Activated T-cell treated with anti-CD3 and anti-CD28 coated beads, Interleukin-2, amount 50 U/mL, for 24 hours (primary cell): ENCODE measurements around the gene CTU2.
"Not testable (repeated sequence)": the region's sequence is repeated elsewhere in the genome, so short reads cannot be mapped to it uniquely, and the experiment has no call there.

Experiments used
- DNase-seq: peaks from one replicate; pipeline ENCODE4 v3.0.0-alpha.2; 2020
- H3K27ac Mint-ChIP-seq: 2 replicates; pipeline ENCODE4 v1.8.0; 2020; ENCODE audit warnings: mild to moderate bottlenecking, mixed read lengths
- H3K27me3 Mint-ChIP-seq: 2 replicates; pipeline ENCODE4 v1.8.0; 2020; ENCODE audit warnings: mixed read lengths
- H3K36me3 Mint-ChIP-seq: 2 replicates; pipeline ENCODE4 v1.8.0; 2020; ENCODE audit warnings: low read depth, mixed read lengths
- H3K4me1 Mint-ChIP-seq: 2 replicates; pipeline ENCODE4 v1.8.0; 2020; ENCODE audit warnings: low read depth, mixed read lengths
- H3K4me3 Mint-ChIP-seq: 2 replicates; pipeline ENCODE4 v1.8.0; 2020; ENCODE audit warnings: mild to moderate bottlenecking, moderate library complexity, mixed read lengths
- H3K9me3 Mint-ChIP-seq: 2 replicates; pipeline ENCODE4 v1.8.0; 2020; ENCODE audit warnings: mixed read lengths

Gene CTU2

GRCh38 chr16:88706229-88706964, at the start of gene CTU2, which contains the start of gene RNF166:
CTU2 (plus strand) TSS chr16:88706503; CDS start chr16:88706531, 28 bp downstream.
RNF166 (minus strand) TSS chr16:88706408; CDS start chr16:88706325, 83 bp downstream.
- H3K4me3 Mint-ChIP-seq: peak within 1 kb of the TSS; percentile 94
- H3K27ac Mint-ChIP-seq: peak within 1 kb of the TSS; percentile 97
- H3K9me3 Mint-ChIP-seq: no peaks in the 10 kb centered on the region
- peaks cover 68% of the 10 kb centered on the region for H3K36me3 Mint-ChIP-seq
- DNase-seq: peak; percentile 96
- no peaks in the 10 kb centered on the region for H3K27me3 Mint-ChIP-seq
- H3K4me1 Mint-ChIP-seq: peaks cover 73% of the 10 kb centered on the region

- Mint-ChIP-seq H3K36me3 (peaks cover 45% of the 10 kb centered on the region), H3K4me1 (peaks cover 15% of the 10 kb centered on the region), H3K4me3 (no peak overlapping the region), H3K9me3 (no peaks in the 10 kb centered on the region), H3K27ac (no peak overlapping the region), H3K27me3 (no peaks in the 10 kb centered on the region)
- no peak for DNase-seq
Measured at GRCh38 chr16:88657371-88657770, 48.9 kb upstream of the CTU2 start.

- no peak overlapping the region for H3K27ac Mint-ChIP-seq
- H3K9me3 Mint-ChIP-seq: no peaks in the 10 kb centered on the region
- H3K4me3 Mint-ChIP-seq: no peak overlapping the region
Measured at GRCh38 chr16:88658714-88659113, 47.6 kb upstream of the CTU2 start.

GRCh38 chr16:88659160-88659559, 47.1 kb upstream of the CTU2 start:
- no peak overlapping the region for H3K27ac Mint-ChIP-seq
- H3K36me3 Mint-ChIP-seq: peaks cover 41% of the 10 kb centered on the region
- no peaks in the 10 kb centered on the region for H3K9me3 Mint-ChIP-seq
- no peaks in the 10 kb centered on the region for H3K27me3 Mint-ChIP-seq
- no peak for DNase-seq
- no peak overlapping the region for H3K4me3 Mint-ChIP-seq
- H3K4me1 Mint-ChIP-seq: peaks cover 18% of the 10 kb centered on the region

More at GRCh38 chr16:88658714-88659113, 47.6 kb upstream of the CTU2 start:
- no peak for DNase-seq
- peaks cover 15% of the 10 kb centered on the region for H3K4me1 Mint-ChIP-seq
- peaks cover 44% of the 10 kb centered on the region for H3K36me3 Mint-ChIP-seq
- no peaks in the 10 kb centered on the region for H3K27me3 Mint-ChIP-seq

- H3K36me3 Mint-ChIP-seq: peaks cover 25% of the 10 kb centered on the region
- no peaks in the 10 kb centered on the region for H3K27me3 Mint-ChIP-seq
- DNase-seq: no peak
- H3K9me3 Mint-ChIP-seq: no peaks in the 10 kb centered on the region
- H3K4me3 Mint-ChIP-seq: peak overlapping the region; percentile 58
- peaks cover 21% of the 10 kb centered on the region for H3K4me1 Mint-ChIP-seq
- H3K27ac Mint-ChIP-seq: peak overlapping the region; percentile 67
Measured at GRCh38 chr16:88661468-88661867, 44.8 kb upstream of the CTU2 start.

GRCh38 chr16:88662222-88662842, 44.0 kb upstream of the CTU2 start:
- H3K9me3 Mint-ChIP-seq: no peaks in the 10 kb centered on the region
- no peaks in the 10 kb centered on the region for H3K27me3 Mint-ChIP-seq
- H3K27ac Mint-ChIP-seq: peak overlapping the region; percentile 93
- peak; percentile 53 for DNase-seq
- peak overlapping the region; percentile 93 for H3K4me3 Mint-ChIP-seq
- peaks cover 21% of the 10 kb centered on the region for H3K36me3 Mint-ChIP-seq
- peaks cover 21% of the 10 kb centered on the region for H3K4me1 Mint-ChIP-seq

- Mint-ChIP-seq H3K27ac (peak within 1 kb of the TSS; percentile 95), H3K36me3 (peaks cover 17% of the 10 kb centered on the region), H3K4me1 (peaks cover 21% of the 10 kb centered on the region), H3K27me3 (no peaks in the 10 kb centered on the region), H3K9me3 (no peaks in the 10 kb centered on the region), H3K4me3 (peak within 1 kb of the TSS; percentile 93)
- peak; percentile 95 for DNase-seq
Measured at GRCh38 chr16:88662843-88663606, 43.3 kb upstream of the CTU2 start, which contains the start of gene MVD. MVD (minus strand) TSS chr16:88663091; CDS start chr16:88663080, 11 bp downstream.

GRCh38 chr16:88665148-88665547, 41.2 kb upstream of the CTU2 start:
- Mint-ChIP-seq H3K4me1 (peaks cover 19% of the 10 kb centered on the region), H3K27ac (no peak overlapping the region), H3K9me3 (no peaks in the 10 kb centered on the region), H3K27me3 (no peaks in the 10 kb centered on the region), H3K4me3 (peak overlapping the region; percentile 2), H3K36me3 (peaks cover 16% of the 10 kb centered on the region)
- no peak for DNase-seq

- Mint-ChIP-seq H3K36me3 (peaks cover 15% of the 10 kb centered on the region), H3K4me1 (peaks cover 18% of the 10 kb centered on the region), H3K4me3 (no peak overlapping the region), H3K27ac (no peak overlapping the region), H3K9me3 (no peaks in the 10 kb centered on the region), H3K27me3 (no peaks in the 10 kb centered on the region)
- DNase-seq: no peak
Measured at GRCh38 chr16:88665570-88665969, 40.7 kb upstream of the CTU2 start.

- Mint-ChIP-seq H3K9me3 (no peaks in the 10 kb centered on the region), H3K27me3 (no peaks in the 10 kb centered on the region), H3K27ac (no peak overlapping the region), H3K4me1 (peaks cover 6% of the 10 kb centered on the region), H3K36me3 (peaks cover 11% of the 10 kb centered on the region), H3K4me3 (no peak overlapping the region)
- DNase-seq: no peak
Measured at GRCh38 chr16:88667461-88667860, 38.8 kb upstream of the CTU2 start.

GRCh38 chr16:88669493-88669892, 36.8 kb upstream of the CTU2 start:
- not testable (repeated sequence) for H3K27ac Mint-ChIP-seq, H3K36me3 Mint-ChIP-seq, H3K4me1 Mint-ChIP-seq

GRCh38 chr16:88669980-88670379, 36.3 kb upstream of the CTU2 start:
- no peak overlapping the region for H3K4me3 Mint-ChIP-seq
- H3K36me3 Mint-ChIP-seq: peaks cover 6% of the 10 kb centered on the region
- no peak overlapping the region for H3K27ac Mint-ChIP-seq
- no peak for DNase-seq
- H3K4me1 Mint-ChIP-seq: peaks cover under 1% of the 10 kb centered on the region
- no peaks in the 10 kb centered on the region for H3K27me3 Mint-ChIP-seq
- H3K9me3 Mint-ChIP-seq: no peaks in the 10 kb centered on the region

More at GRCh38 chr16:88669493-88669892, 36.8 kb upstream of the CTU2 start:
- not testable (repeated sequence) for DNase-seq, H3K9me3 Mint-ChIP-seq, H3K27me3 Mint-ChIP-seq, H3K4me3 Mint-ChIP-seq

GRCh38 chr16:88671806-88672205, 34.5 kb upstream of the CTU2 start:
- H3K36me3 Mint-ChIP-seq: peaks cover 6% of the 10 kb centered on the region
- no peaks in the 10 kb centered on the region for H3K9me3 Mint-ChIP-seq
- no peak for DNase-seq
- no peaks in the 10 kb centered on the region for H3K4me1 Mint-ChIP-seq
- no peak overlapping the region for H3K4me3 Mint-ChIP-seq
- H3K27me3 Mint-ChIP-seq: no peaks in the 10 kb centered on the region
- H3K27ac Mint-ChIP-seq: no peak overlapping the region

GRCh38 chr16:88672776-88673175, 33.5 kb upstream of the CTU2 start:
- Mint-ChIP-seq H3K36me3 (peaks cover 8% of the 10 kb centered on the region), H3K27me3 (no peaks in the 10 kb centered on the region), H3K4me3 (no peak overlapping the region), H3K27ac (no peak overlapping the region), H3K9me3 (no peaks in the 10 kb centered on the region), H3K4me1 (no peaks in the 10 kb centered on the region)
- no peak for DNase-seq
